Stimulated activated naive CD8-positive, alpha-beta T cell treated with anti-CD3 and anti-CD28 coated beads, Interleukin-15, Interleukin-2, amounts not matched to agents 100 ng/mL and 50 ng/mL, for 24 hours (primary cell): ENCODE measurements around the gene KLRB1.
"Not testable (repeated sequence)": the region's sequence is repeated elsewhere in the genome, so short reads cannot be mapped to it uniquely, and the experiment has no call there.

ENCODE experiments used
- H3K27ac Mint-ChIP-seq: one replicate; pipeline ENCODE4 v1.8.0; 2021; ENCODE audit warnings: mild to moderate bottlenecking, mixed read lengths
- H3K27me3 Mint-ChIP-seq: one replicate; pipeline ENCODE4 v1.8.0; 2021; ENCODE audit warnings: mixed read lengths
- H3K36me3 Mint-ChIP-seq: one replicate; pipeline ENCODE4 v1.8.0; 2021; ENCODE audit warnings: low read depth, mixed read lengths
- H3K4me1 Mint-ChIP-seq: one replicate; pipeline ENCODE4 v1.8.0; 2021; ENCODE audit warnings: low read depth, mixed read lengths
- H3K4me3 Mint-ChIP-seq: one replicate; pipeline ENCODE4 v1.8.0; 2021; ENCODE audit warnings: mild to moderate bottlenecking, mixed read lengths
- H3K9me3 Mint-ChIP-seq: one replicate; pipeline ENCODE4 v1.8.0; 2021; ENCODE audit warnings: mixed read lengths

The KLRB1 gene

GRCh38 chr12:9634969-9635754, 27.4 kb upstream of the KLRB1 start:
- Mint-ChIP-seq H3K27ac (peak overlapping the region; percentile 74), H3K27me3 (no peaks in the 10 kb centered on the region), H3K4me1 (peaks cover 59% of the 10 kb centered on the region), H3K4me3 (peak overlapping the region; percentile 12), H3K36me3 (peaks cover 18% of the 10 kb centered on the region), H3K9me3 (peaks cover 3% of the 10 kb centered on the region)

GRCh38 chr12:9634177-9634803, 26.6 kb upstream of the KLRB1 start:
- Mint-ChIP-seq H3K9me3 (no peaks in the 10 kb centered on the region), H3K27ac (peak overlapping the region; percentile 72), H3K4me3 (peak overlapping the region; percentile 59), H3K4me1 (peaks cover 55% of the 10 kb centered on the region), H3K27me3 (no peaks in the 10 kb centered on the region), H3K36me3 (peaks cover 15% of the 10 kb centered on the region)

GRCh38 chr12:9632766-9633165, 25.1 kb upstream of the KLRB1 start:
- H3K27ac Mint-ChIP-seq: no peak overlapping the region
- H3K27me3 Mint-ChIP-seq: no peaks in the 10 kb centered on the region
- peaks cover 41% of the 10 kb centered on the region for H3K4me1 Mint-ChIP-seq
- H3K36me3 Mint-ChIP-seq: peaks cover 12% of the 10 kb centered on the region
- no peak overlapping the region for H3K4me3 Mint-ChIP-seq
- no peaks in the 10 kb centered on the region for H3K9me3 Mint-ChIP-seq

- Mint-ChIP-seq H3K4me1 (peaks cover 10% of the 10 kb centered on the region), H3K27ac (no peak overlapping the region), H3K4me3 (no peak overlapping the region), H3K27me3 (no peaks in the 10 kb centered on the region), H3K9me3 (peaks cover 11% of the 10 kb centered on the region), H3K36me3 (peaks cover 22% of the 10 kb centered on the region)
These were observed 19.1 kb upstream of the KLRB1 start for GRCh38 chr12:9626821-9627220.

- Mint-ChIP-seq H3K9me3 (peaks cover 11% of the 10 kb centered on the region), H3K27ac (no peak overlapping the region), H3K4me3 (no peak overlapping the region), H3K4me1 (peaks cover 10% of the 10 kb centered on the region), H3K27me3 (no peaks in the 10 kb centered on the region), H3K36me3 (peaks cover 22% of the 10 kb centered on the region)
These were observed 18.6 kb upstream of the KLRB1 start for GRCh38 chr12:9626291-9626690.

- Mint-ChIP-seq H3K27ac (no peak overlapping the region), H3K4me1 (peaks cover 10% of the 10 kb centered on the region), H3K9me3 (peaks cover 11% of the 10 kb centered on the region), H3K36me3 (peaks cover 22% of the 10 kb centered on the region), H3K27me3 (no peaks in the 10 kb centered on the region), H3K4me3 (no peak overlapping the region)
These were observed 17.3 kb upstream of the KLRB1 start for GRCh38 chr12:9625019-9625418.

- no peak overlapping the region for H3K4me3 Mint-ChIP-seq
- no peak overlapping the region for H3K27ac Mint-ChIP-seq
These were observed 11.9 kb upstream of the KLRB1 start for GRCh38 chr12:9619411-9620179.

GRCh38 chr12:9618906-9619305, 11.2 kb upstream of the KLRB1 start:
- peaks cover 13% of the 10 kb centered on the region for H3K36me3 Mint-ChIP-seq
- H3K27me3 Mint-ChIP-seq, H3K9me3 Mint-ChIP-seq, H3K4me3 Mint-ChIP-seq: not testable (repeated sequence)
- H3K27ac Mint-ChIP-seq: peak overlapping the region; percentile 50
- H3K4me1 Mint-ChIP-seq: peaks cover 45% of the 10 kb centered on the region

More at GRCh38 chr12:9619411-9620179, 11.9 kb upstream of the KLRB1 start:
- H3K9me3 Mint-ChIP-seq: peaks cover 12% of the 10 kb centered on the region
- H3K27me3 Mint-ChIP-seq: no peaks in the 10 kb centered on the region
- H3K4me1 Mint-ChIP-seq: peaks cover 38% of the 10 kb centered on the region
- H3K36me3 Mint-ChIP-seq: peaks cover 19% of the 10 kb centered on the region

- peaks cover 6% of the 10 kb centered on the region for H3K36me3 Mint-ChIP-seq
- H3K9me3 Mint-ChIP-seq: peaks cover 8% of the 10 kb centered on the region
- no peak overlapping the region for H3K27ac Mint-ChIP-seq
- no peak overlapping the region for H3K4me3 Mint-ChIP-seq
- H3K4me1 Mint-ChIP-seq: peaks cover 54% of the 10 kb centered on the region
- no peaks in the 10 kb centered on the region for H3K27me3 Mint-ChIP-seq
These were observed 9.4 kb upstream of the KLRB1 start for GRCh38 chr12:9617124-9617523.

- H3K4me1 Mint-ChIP-seq: peaks cover 60% of the 10 kb centered on the region
- peak overlapping the region; percentile 46 for H3K27ac Mint-ChIP-seq
- peaks cover 6% of the 10 kb centered on the region for H3K36me3 Mint-ChIP-seq
- peaks cover 14% of the 10 kb centered on the region for H3K9me3 Mint-ChIP-seq
- no peaks in the 10 kb centered on the region for H3K27me3 Mint-ChIP-seq
- peak overlapping the region; percentile 64 for H3K4me3 Mint-ChIP-seq
These were observed 7.9 kb upstream of the KLRB1 start for GRCh38 chr12:9615420-9616136.

GRCh38 chr12:9610606-9611005, 2.9 kb upstream of the KLRB1 start:
- H3K9me3 Mint-ChIP-seq, H3K4me3 Mint-ChIP-seq, H3K27ac Mint-ChIP-seq, H3K27me3 Mint-ChIP-seq, H3K36me3 Mint-ChIP-seq: not testable (repeated sequence)
- H3K4me1 Mint-ChIP-seq: peaks cover 50% of the 10 kb centered on the region

- Mint-ChIP-seq H3K4me1 (peaks cover 24% of the 10 kb centered on the region), H3K27ac (peak overlapping the region; percentile 27), H3K27me3 (no peaks in the 10 kb centered on the region), H3K36me3 (peaks cover 7% of the 10 kb centered on the region), H3K4me3 (peak overlapping the region; percentile 61), H3K9me3 (peaks cover 6% of the 10 kb centered on the region)
These were observed 862 bp downstream of the KLRB1 start for GRCh38 chr12:9606736-9607372.

GRCh38 chr12:9606247-9606646, 1.5 kb downstream of the KLRB1 start:
- Mint-ChIP-seq H3K4me3 (peak overlapping the region; percentile 55), H3K27me3 (no peaks in the 10 kb centered on the region), H3K36me3 (peaks cover 7% of the 10 kb centered on the region), H3K27ac (no peak overlapping the region), H3K4me1 (peaks cover 18% of the 10 kb centered on the region), H3K9me3 (no peaks in the 10 kb centered on the region)

- Mint-ChIP-seq H3K36me3 (peaks cover 7% of the 10 kb centered on the region), H3K27me3 (no peaks in the 10 kb centered on the region), H3K4me1 (peaks cover 18% of the 10 kb centered on the region), H3K9me3 (no peaks in the 10 kb centered on the region), H3K27ac (peak overlapping the region; percentile 14), H3K4me3 (peak overlapping the region; percentile 47)
These were observed 2.2 kb downstream of the KLRB1 start for GRCh38 chr12:9605483-9605882.
